GM12878 (cell line): ENCODE results near the gene PPIA. TPM values are rescaled to one million over a fixed set of nuclear protein-coding genes. Genes with fewer than 3 reads are reported as not detected.

Experiments
- ESRRA ChIP-seq: IDR thresholded peaks from 2 replicates; pipeline ENCODE4 v1.6.1; 2012; ENCODE audit warnings: mild to moderate bottlenecking, low read length, improper control_type of control experiment
- IKZF1 ChIP-seq: fragments of 450-650 bp; conservative IDR thresholded peaks from 2 replicates; pipeline ENCODE4 v1.6.1; 2017; ENCODE audit warnings: antibody characterized with exemption, mild to moderate bottlenecking
- LARP7 ChIP-seq: fragments of 450-650 bp; IDR thresholded peaks from 2 replicates; pipeline ENCODE4 v1.6.1; 2017; ENCODE audit warnings: mild to moderate bottlenecking
- MXI1 ChIP-seq: fragments of 150-350 bp; IDR thresholded peaks from 2 replicates; pipeline ENCODE4 v1.6.1; 2011; ENCODE audit warnings: low read depth, mild to moderate bottlenecking, inconsistent platforms, low read length, improper control_type of control experiment
- RUNX3 ChIP-seq: IDR thresholded peaks from 2 replicates; pipeline ENCODE4 v1.6.1; 2012; ENCODE audit warnings: low read length, inconsistent platforms
- SUPT20H ChIP-seq: IDR thresholded peaks from 2 replicates; pipeline ENCODE4 v1.6.1; 2011; ENCODE audit warnings: low read depth, mild to moderate bottlenecking, low read length, moderate library complexity, borderline replicate concordance; ENCODE audit not compliant: control insufficient read depth
- ZNF217 ChIP-seq: fragments of 450-650 bp; IDR thresholded peaks from 2 replicates; pipeline ENCODE4 v1.6.1; 2017; ENCODE audit warnings: antibody characterized with exemption, mild to moderate bottlenecking
- ZZZ3 ChIP-seq: IDR thresholded peaks from 2 replicates; pipeline ENCODE4 v1.6.1; 2011; ENCODE audit warnings: low read depth; ENCODE audit not compliant: control insufficient read depth, insufficient read length
- polyA plus RNA-seq, 11 experiments: library from polyadenylated mRNA; depleted of rRNA in 4 of 11; unstranded in 6 of 11; stranded (reverse) in 5 of 11; fragments of >200 nt; fragmentation: Nextera tagmentation in 4 of 11; fragmentation: Illumina TruSeq in 1 of 11; extraction: Ambion mirVana in 4 of 11; extraction: Trizol in 1 of 11; gene quantifications; 1 replicate in 1 of 11; 2 replicates in 10 of 11; pipeline versions ENCODE4 v1.2.1 to v1.2.3, GENCODE V29; 2011 to 2016; ENCODE audit warnings: inconsistent platforms in 2 of 11, missing spikeins in 2 of 11, low read depth in 1 of 11
- total RNA-seq, 4 experiments: library from RNA; depleted of rRNA in 3 of 4; stranded (reverse); fragments of >200 nt in 3 of 4; fragmentation: Illumina TruSeq in 1 of 4; extraction: Trizol in 1 of 4; gene quantifications; 2 replicates each; pipeline versions ENCODE4 v1.2.1 to v1.2.3, GENCODE V29; 2013 to 2021
- TF ChIP-seq, protein P1 (sequence below): IDR thresholded peaks from 2 replicates; pipeline ENCODE4 v1.6.1; 2012; ENCODE audit warnings: low read depth, low read length, improper control_type of control experiment
- TF ChIP-seq, protein P2 (sequence below): fragments of 450-650 bp; IDR thresholded peaks from 2 replicates; pipeline ENCODE4 v1.6.1; 2016; ENCODE audit warnings: mild to moderate bottlenecking, moderate library complexity, borderline replicate concordance

The PPIA gene
- total and polyA plus RNA-seq, 10 of the 15 experiments (the other 5 are each of a cell fraction or from before 2014, with no cell fraction given), result 2,712 to 7,982 (median 5,027) TPM

DNA sequence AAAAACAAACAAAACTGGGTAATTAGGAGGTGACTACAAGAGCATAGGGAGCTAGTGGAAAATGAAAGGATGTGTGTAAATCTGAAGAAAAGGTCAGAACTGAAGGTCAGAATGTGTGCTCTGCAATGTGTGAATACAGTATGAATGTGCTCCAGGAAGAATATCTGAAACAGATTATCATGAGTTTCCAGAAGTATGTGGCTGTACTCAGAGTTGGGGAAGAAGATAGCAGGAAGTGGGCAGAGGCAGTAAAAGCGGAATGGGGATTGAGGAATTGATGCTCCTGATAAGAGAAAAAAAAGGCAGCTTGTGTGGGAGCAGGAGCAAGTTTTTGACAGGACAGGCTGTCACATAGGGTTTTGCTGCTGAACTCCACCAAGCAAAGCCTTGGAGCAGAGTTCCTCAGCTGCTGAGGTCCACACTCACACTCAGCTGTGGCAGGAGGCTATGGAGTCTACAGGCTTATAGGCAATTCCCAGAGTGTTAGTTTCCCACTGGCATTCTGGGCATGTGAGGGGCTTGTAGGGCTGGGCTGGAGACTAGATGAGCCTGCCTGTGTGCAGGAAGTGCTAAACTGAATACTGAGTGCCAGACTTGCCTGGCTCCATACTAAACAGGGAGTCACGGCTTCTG lies 28.5 kb downstream of the PPIA start (continued):
- TF ChIP-seq, protein P1, sequence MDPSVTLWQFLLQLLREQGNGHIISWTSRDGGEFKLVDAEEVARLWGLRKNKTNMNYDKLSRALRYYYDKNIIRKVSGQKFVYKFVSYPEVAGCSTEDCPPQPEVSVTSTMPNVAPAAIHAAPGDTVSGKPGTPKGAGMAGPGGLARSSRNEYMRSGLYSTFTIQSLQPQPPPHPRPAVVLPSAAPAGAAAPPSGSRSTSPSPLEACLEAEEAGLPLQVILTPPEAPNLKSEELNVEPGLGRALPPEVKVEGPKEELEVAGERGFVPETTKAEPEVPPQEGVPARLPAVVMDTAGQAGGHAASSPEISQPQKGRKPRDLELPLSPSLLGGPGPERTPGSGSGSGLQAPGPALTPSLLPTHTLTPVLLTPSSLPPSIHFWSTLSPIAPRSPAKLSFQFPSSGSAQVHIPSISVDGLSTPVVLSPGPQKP, result no peak
- TF ChIP-seq MXI1 (no peak), RUNX3 (no peak), ESRRA (no peak), LARP7 (no peak), ZZZ3 (no peak), SUPT20H (no peak), ZNF217 (no peak), IKZF1 (no peak)
- TF ChIP-seq, protein P2, sequence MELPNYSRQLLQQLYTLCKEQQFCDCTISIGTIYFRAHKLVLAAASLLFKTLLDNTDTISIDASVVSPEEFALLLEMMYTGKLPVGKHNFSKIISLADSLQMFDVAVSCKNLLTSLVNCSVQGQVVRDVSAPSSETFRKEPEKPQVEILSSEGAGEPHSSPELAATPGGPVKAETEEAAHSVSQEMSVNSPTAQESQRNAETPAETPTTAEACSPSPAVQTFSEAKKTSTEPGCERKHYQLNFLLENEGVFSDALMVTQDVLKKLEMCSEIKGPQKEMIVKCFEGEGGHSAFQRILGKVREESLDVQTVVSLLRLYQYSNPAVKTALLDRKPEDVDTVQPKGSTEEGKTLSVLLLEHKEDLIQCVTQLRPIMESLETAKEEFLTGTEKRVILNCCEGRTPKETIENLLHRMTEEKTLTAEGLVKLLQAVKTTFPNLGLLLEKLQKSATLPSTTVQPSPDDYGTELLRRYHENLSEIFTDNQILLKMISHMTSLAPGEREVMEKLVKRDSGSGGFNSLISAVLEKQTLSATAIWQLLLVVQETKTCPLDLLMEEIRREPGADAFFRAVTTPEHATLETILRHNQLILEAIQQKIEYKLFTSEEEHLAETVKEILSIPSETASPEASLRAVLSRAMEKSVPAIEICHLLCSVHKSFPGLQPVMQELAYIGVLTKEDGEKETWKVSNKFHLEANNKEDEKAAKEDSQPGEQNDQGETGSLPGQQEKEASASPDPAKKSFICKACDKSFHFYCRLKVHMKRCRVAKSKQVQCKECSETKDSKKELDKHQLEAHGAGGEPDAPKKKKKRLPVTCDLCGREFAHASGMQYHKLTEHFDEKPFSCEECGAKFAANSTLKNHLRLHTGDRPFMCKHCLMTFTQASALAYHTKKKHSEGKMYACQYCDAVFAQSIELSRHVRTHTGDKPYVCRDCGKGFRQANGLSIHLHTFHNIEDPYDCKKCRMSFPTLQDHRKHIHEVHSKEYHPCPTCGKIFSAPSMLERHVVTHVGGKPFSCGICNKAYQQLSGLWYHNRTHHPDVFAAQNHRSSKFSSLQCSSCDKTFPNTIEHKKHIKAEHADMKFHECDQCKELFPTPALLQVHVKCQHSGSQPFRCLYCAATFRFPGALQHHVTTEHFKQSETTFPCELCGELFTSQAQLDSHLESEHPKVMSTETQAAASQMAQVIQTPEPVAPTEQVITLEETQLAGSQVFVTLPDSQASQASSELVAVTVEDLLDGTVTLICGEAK, result no peak
